ENCODE measurements around the gene PPP1R12C.

DNA sequence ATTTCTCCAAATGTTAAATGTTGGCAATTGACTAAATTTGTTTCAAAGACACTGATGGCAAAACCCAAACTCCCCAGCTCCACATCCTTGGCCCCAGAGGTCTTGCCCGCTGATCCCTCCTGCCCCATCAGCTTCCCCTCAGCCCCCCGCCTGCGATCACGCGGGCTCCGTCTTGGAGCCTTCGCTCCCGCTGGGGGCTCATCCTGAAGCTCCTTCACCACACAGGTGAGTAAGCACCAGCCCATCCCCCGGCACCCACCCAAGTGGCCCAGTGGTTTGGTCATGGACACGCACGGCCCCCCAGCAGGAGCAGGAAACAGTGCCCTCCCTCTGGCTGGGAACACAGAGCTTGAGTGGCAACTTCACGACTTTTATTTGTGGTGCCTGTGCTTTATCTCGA is 26.9 kb downstream of the PPP1R12C start:
- TF ChIP-seq, protein P1, sequence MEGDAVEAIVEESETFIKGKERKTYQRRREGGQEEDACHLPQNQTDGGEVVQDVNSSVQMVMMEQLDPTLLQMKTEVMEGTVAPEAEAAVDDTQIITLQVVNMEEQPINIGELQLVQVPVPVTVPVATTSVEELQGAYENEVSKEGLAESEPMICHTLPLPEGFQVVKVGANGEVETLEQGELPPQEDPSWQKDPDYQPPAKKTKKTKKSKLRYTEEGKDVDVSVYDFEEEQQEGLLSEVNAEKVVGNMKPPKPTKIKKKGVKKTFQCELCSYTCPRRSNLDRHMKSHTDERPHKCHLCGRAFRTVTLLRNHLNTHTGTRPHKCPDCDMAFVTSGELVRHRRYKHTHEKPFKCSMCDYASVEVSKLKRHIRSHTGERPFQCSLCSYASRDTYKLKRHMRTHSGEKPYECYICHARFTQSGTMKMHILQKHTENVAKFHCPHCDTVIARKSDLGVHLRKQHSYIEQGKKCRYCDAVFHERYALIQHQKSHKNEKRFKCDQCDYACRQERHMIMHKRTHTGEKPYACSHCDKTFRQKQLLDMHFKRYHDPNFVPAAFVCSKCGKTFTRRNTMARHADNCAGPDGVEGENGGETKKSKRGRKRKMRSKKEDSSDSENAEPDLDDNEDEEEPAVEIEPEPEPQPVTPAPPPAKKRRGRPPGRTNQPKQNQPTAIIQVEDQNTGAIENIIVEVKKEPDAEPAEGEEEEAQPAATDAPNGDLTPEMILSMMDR (IDR thresholded peaks at IDR 0.05): no peak
- TF ChIP-seq POLR2A (IDR thresholded peaks at IDR 0.05): no peak

Measured in testis (tissue), 2 donors.